GOT3 (cell line): Measurements from ENCODE around the gene OR6Y1.

Source experiments
- DNase-seq: peaks from one replicate; lab custom pipeline; 2025; ENCODE audit warnings: mixed read lengths; lab: John Stamatoyannopoulos, UW

OR6Y1 gene

GRCh38 chr1:158506369-158506987 is 47.7 kb downstream of the OR6Y1 start:
- DNase-seq = no peak

- DNase-seq = no peak
Measured at GRCh38 chr1:158496374-158496773, 57.8 kb downstream of the OR6Y1 start.

GRCh38 chr1:158494796-158495195 is 59.4 kb downstream of the OR6Y1 start:
- no peak for DNase-seq
